ENCODE data around the gene RHBDL1.
A peak's percentile ranks its signal among the peaks of the same experiment; 100 is the strongest.
"Not testable (repeated sequence)": the region's sequence is repeated elsewhere in the genome, so short reads cannot be mapped to it uniquely, and the experiment has no call there.

RHBDL1 gene

GRCh38 chr16:684961-685696 is 9.7 kb downstream of the RHBDL1 start:
- DNase-seq (ENCODE audit: low read depth in 2 of 2), result no peak

DNA sequence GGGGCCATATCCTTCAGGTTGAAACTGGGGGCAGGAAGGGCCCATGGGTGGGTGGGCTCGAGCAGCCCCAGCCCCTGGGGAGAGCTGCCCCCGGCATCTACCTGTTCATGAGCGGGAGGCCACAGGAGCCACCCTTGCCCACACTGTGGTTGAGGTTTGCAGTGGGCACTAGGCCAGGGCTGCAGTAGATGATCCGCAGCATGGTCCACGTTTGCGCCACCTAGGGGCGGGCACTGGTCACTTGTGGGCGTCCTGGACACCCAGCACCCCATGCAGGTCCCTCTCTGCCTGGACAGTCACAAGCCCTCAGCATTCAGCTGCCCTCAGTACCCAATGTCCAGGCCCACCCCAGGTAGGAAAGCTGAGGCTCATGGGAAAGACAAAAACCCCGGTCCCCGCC is 10.5 kb downstream of the RHBDL1 start:
- DNase-seq (ENCODE audit: low read depth in 2 of 2), result no peak

- no peak for DNase-seq (ENCODE audit: low read depth in 2 of 2)
These were observed 11.2 kb downstream of the RHBDL1 start for GRCh38 chr16:686459-687260.

DNA sequence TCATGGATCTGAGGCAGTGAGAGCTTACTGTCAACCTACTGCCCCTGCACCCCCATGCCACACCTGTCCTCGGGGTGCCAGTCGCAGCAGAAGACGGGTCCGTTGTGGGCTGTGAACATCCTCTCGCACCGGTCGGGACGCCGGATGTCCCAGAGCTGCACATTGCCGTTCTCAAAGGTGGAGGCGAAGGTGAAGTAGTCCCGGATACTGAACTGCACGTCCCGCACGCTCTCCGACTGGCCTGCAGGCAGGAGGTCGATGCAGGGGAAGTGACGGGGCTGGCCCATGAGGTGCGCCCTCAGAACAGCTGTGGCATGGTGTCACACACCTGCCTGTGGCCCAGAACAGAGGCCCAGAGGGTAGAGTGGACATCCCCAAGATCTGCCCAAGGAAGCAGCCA is 12.0 kb downstream of the RHBDL1 start:
- DNase-seq (ENCODE audit: low read depth in 2 of 2), result no peak

DNA sequence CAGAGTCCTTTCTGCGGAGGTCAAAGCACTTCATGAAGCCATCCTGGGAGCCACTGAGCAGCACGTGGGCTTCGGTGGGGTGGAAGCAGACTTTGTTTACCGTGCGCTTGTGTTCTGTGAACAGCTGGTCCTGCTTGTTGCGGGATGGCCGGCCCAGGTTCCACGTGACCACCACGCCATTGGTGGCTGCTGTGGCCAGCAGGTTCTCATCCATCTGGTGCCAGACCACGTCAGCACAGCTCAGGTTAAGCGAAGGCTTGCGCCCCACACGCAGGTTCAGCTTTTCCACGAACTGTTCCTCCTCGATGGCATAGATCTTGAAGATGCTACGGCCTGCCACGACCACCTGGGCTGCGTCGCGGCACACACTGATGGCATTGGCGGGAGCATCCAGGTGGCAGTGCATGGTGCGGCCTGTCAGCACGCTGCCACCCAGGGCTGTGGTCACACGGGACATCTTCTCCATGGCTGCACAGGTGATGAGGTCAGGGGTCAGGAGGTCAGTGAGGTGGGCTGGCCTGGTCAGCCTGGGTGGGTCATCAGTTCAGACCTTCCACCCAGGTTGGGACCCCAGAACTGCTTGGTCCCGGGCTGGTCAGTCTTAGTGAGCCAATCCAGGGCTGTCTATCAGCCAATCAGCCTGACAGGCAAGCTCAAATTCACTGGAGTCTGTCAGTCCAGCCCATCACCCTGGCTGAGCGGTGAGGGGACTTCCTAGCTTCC is 13.9 kb downstream of the RHBDL1 start:
- no peak for DNase-seq (ENCODE audit: low read depth in 2 of 2)

- not testable (repeated sequence) for DNase-seq (ENCODE audit: low read depth in 2 of 2)
These were observed 15.8 kb downstream of the RHBDL1 start for GRCh38 chr16:691242-691641.

- DNase-seq (ENCODE audit: low read depth in 2 of 2), result no peak
These were observed 17.1 kb downstream of the RHBDL1 start for GRCh38 chr16:692356-693108.

- DNase-seq (ENCODE audit: low read depth in 2 of 2), result no peak
These were observed 17.9 kb downstream of the RHBDL1 start for GRCh38 chr16:693364-693763.

DNA sequence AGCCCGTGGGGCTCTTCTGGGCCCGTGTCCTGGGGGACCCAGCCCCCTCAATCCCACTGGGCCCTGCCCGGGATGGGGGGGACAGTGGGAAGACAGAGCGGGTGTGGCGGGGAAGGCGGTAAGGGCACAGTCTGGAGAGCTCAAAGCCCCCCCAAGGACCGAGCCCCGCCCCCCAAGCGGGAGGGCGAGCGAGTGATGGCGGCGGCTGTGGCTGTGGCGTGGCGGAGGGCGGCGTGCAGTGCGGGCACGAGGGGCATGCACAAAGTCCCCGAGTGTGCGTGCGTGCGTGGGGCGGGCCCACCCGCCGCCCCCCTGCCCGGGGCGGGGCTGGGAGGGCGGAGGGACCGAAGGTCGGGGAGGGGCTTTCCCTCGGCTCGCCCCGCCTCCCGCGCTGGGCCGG is 18.3 kb downstream of the RHBDL1 start:
- DNase-seq (ENCODE audit: low read depth in 2 of 2), result no peak

DNA sequence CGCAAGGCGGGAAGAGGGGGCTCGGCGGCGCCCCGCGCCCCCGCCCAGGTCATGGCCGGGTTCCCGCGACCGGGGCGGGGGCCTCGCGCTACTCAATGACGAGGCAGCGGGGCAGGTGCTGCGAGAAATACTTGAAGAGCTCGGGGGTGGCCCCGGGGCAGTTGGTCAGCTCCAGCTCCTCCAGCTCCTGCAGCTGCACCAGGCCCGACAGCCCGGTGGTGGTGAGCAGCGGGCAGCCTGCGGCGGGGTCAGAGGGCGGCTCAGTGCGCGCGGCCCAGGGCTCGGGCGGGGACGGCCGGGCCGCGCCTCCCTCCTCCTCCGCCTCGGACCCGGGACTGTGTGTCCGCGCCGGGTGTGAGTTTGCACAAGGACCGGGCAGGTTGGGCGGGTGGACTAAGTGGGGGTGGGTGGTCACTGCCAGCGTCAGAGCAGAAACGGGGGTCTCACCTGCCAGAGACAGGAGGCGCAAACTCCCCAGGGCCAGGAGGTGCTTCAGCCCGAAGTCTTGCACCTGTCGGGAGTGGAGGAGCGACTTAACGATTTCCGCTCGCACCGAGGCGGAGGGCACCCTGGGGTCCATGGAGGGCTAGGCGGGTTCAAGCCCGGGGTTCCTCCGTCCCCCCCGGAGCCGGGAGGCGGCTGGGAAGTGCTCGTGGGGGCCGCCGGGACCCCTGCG is 18.9 kb downstream of the RHBDL1 start:
- DNase-seq (ENCODE audit: low read depth in 2 of 2), result no peak

DNA sequence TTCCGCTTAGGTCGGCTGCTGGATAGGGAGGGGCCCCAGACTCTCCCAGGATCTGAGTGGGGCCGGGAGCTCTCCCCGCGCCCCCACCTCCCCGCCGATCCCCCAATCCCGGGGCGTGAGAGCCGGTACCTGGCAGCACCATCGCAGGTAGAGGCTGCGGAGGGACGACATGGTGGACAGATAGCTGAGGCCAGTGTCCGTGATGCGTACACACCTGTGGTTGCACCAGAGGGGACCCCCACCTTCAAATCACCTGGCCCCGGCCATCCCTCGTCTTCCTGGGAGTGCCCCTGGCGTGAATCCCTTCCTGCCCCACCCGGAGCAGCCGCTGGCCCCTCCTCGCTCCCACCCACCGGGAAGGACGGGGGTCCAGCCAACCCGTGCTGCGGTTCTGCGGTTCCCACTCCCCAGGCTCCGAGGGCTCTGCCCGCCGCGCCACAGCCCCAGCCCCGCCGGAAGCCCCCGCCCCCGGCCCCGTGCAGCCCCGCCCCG is 19.4 kb downstream of the RHBDL1 start:
- DNase-seq (ENCODE audit: low read depth in 2 of 2), result no peak

GRCh38 chr16:695355-696089 is 20.1 kb downstream of the RHBDL1 start:
- DNase-seq (ENCODE audit: low read depth in 2 of 2), result peak; percentile 29 to 42

DNA sequence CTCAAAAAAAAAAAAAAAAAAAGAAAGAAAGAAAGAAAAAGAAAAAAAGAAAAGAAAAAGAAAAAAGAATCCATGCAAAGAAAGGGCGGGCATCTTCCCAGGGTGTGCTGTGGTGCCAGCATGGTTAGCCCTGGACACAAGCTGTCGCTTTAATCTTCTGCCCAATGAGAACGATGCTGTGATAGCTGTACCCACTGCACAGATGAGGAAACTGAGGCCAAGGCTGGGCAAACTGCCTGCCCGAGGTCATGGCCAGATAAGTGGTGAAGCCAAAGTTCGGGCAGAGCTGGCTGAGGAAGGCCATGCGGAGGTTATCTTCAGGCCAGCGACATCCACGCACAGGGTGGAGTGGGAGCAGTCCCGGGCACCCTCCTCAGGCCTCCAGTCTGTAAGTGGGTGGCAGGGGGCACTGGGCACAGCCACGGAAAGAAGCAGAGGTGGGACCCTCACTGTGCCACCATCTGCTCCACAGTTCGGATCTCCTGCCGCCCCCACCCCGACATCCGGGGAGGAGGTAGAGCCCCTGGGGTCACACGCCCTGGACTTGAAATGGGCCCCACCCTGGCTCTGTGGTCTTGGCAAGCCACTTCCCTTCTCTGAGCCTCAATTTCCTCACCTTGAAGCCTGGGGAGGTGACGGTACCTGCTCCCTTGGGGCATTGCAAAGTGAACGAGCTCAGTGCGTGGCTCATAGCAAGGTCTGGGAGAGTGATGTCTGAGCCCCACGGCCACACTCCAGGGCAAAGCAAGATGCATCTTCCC is 23.6 kb downstream of the RHBDL1 start:
- DNase-seq (ENCODE audit: low read depth in 2 of 2), result no peak

DNA sequence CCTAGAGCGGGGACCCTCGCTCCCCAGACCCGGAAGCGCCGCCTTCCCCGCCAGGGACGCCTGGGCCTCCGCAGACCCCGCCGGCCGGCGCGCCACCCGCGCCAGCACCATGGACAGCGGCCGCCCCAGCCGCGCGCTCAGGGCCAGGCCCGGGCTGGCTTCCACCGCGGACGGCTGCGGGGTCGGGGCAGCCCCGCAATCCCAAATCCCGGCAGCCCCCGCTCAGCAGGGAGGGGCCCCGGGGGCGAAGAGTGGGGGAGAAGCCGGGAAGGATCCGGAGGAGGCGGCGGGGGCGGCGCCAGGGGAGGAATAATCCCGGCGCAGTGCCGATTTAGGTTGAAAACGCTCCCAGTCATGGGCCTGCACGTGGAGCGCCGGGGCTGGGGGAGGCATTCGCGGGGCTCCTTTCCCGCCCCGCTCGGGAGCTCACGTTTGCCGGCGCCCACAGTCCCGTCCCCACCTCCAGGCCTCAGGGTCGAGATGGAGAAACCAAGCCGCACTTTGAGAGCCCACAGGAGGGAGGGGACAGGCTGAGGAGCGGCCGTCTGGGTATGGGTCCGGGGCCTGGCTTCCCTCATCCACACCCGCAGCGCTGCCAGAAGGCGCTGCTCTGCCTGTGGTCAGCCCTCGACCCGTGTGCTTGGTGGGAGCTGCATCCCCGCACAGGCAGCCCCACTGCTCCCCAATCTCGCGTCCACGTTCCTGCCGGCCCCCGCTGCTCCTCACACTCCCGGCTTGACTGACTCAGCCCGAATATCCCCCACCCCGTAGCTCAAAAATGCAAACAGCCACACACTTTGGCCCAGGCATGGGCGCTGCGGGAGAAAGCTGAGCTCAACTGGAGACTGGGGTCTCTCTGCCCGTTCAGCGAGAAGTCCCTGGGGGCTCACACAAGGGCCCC is 25.5 kb downstream of the RHBDL1 start:
- DNase-seq (ENCODE audit: low read depth in 2 of 2), result no peak

DNA sequence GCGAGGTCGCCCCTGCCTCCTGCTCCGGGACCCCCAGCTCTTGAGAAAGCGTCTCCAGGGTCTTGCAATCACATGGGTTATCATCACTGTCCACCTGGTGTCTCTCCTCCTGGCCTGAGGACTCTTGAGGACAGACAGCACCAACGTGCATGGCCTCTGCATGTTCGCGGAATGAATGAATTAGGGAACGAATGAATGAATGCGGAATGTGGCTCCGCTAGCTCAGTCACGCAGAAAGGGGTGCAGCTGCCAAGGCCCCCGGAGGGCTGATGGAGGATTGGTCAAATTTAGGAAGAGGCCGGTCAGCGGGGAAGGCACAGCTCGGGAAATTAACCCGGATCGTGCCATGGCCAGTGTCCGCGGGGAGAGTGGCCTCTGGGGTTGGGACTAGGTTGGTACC is 26.9 kb downstream of the RHBDL1 start:
- DNase-seq (ENCODE audit: low read depth in 2 of 2), result no peak

- no peak for DNase-seq (ENCODE audit: low read depth in 2 of 2)
These were observed 27.9 kb downstream of the RHBDL1 start for GRCh38 chr16:703406-703805.

- no peak for DNase-seq (ENCODE audit: low read depth in 2 of 2)
These were observed 28.6 kb downstream of the RHBDL1 start for GRCh38 chr16:704047-704446.

GRCh38 chr16:704552-705380 is 29.3 kb downstream of the RHBDL1 start:
- no peak for DNase-seq (ENCODE audit: low read depth in 2 of 2)
